NT2/D1 (cell line): ENCODE measurements around the gene CACNA1C.
A peak's percentile ranks its signal among the peaks of the same experiment; 100 is the strongest.

Experiments
- DNase-seq: peaks from one replicate; pipeline ENCODE4 v3.0.0-alpha.2; 2011; ENCODE audit warnings: low read depth, low spot score
- H3K27me3 ChIP-seq: 2 replicates; pipeline ENCODE4 v1.6.0; 2011; ENCODE audit warnings: mild to moderate bottlenecking; ENCODE audit not compliant: insufficient read length, insufficient read depth
- H3K36me3 ChIP-seq: 2 replicates; pipeline ENCODE4 v1.6.1; 2011; ENCODE audit warnings: mild to moderate bottlenecking, low read length, mixed read lengths; ENCODE audit not compliant: insufficient read depth, insufficient read length
- H3K4me1 ChIP-seq: 2 replicates; pipeline ENCODE4 v1.5.1; 2011; ENCODE audit not compliant: insufficient read depth, insufficient read length
- H3K4me3 ChIP-seq: 2 replicates; pipeline ENCODE4 v1.5.1; 2011; ENCODE audit warnings: low read depth; ENCODE audit not compliant: insufficient read length
- H3K9ac ChIP-seq: 2 replicates; pipeline ENCODE4 v1.6.0; 2011; ENCODE audit warnings: low read depth; ENCODE audit not compliant: insufficient read length
- H3K9me3 ChIP-seq: 2 replicates; pipeline ENCODE4 v1.5.1; 2011; ENCODE audit warnings: mild to moderate bottlenecking, low read length; ENCODE audit not compliant: insufficient read depth
- SUZ12 ChIP-seq: IDR thresholded peaks from 2 replicates; pipeline ENCODE4 v1.6.1; 2011; ENCODE audit not compliant: insufficient read length, insufficient read depth; ENCODE audit errors: extremely low read depth
- YY1 ChIP-seq: IDR thresholded peaks from 2 replicates; pipeline ENCODE4 v1.6.1; 2011; ENCODE audit not compliant: insufficient read length, insufficient read depth
- ZNF274 ChIP-seq: IDR thresholded peaks from 2 replicates; pipeline ENCODE4 v1.6.1; 2011; ENCODE audit warnings: mild to moderate bottlenecking, low read depth, low read length

Gene CACNA1C

GRCh38 chr12:2520722-2521246 lies 468.0 kb downstream of the CACNA1C start:
- Histone ChIP-seq H3K27me3 (peaks cover 5% of the 10 kb centered on the region), H3K4me1 (no peaks in the 10 kb centered on the region), H3K9me3 (no peaks in the 10 kb centered on the region), H3K4me3 (no peak overlapping the region), H3K36me3 (no peaks in the 10 kb centered on the region), H3K9ac (no peak overlapping the region)
- DNase-seq = no peak
- no peak for TF ChIP-seq ZNF274
- TF ChIP-seq YY1 = no peak
- TF ChIP-seq SUZ12 = no peak

- peaks cover 3% of the 10 kb centered on the region for H3K27me3 ChIP-seq
- H3K9me3 ChIP-seq = no peaks in the 10 kb centered on the region
- no peak overlapping the region for H3K9ac ChIP-seq
- H3K4me1 ChIP-seq = no peaks in the 10 kb centered on the region
- DNase-seq = no peak
- no peak overlapping the region for H3K4me3 ChIP-seq
- TF ChIP-seq YY1 (no peak), SUZ12 (no peak), ZNF274 (no peak)
- no peaks in the 10 kb centered on the region for H3K36me3 ChIP-seq
Observed at GRCh38 chr12:2523317-2523716, 470.5 kb downstream of the CACNA1C start.

GRCh38 chr12:2523844-2524243 lies 471.1 kb downstream of the CACNA1C start:
- no peak overlapping the region for H3K4me3 ChIP-seq
- no peak overlapping the region for H3K9ac ChIP-seq
- DNase-seq = no peak
- H3K4me1 ChIP-seq = no peaks in the 10 kb centered on the region
- H3K9me3 ChIP-seq = no peaks in the 10 kb centered on the region
- no peak for TF ChIP-seq ZNF274
- no peak for TF ChIP-seq YY1
- no peak for TF ChIP-seq SUZ12
- H3K27me3 ChIP-seq = peaks cover 3% of the 10 kb centered on the region
- no peaks in the 10 kb centered on the region for H3K36me3 ChIP-seq

GRCh38 chr12:2526371-2526770 lies 473.6 kb downstream of the CACNA1C start:
- DNase-seq = no peak
- H3K27me3 ChIP-seq = no peaks in the 10 kb centered on the region
- no peaks in the 10 kb centered on the region for H3K36me3 ChIP-seq
- no peak overlapping the region for H3K9ac ChIP-seq
- TF ChIP-seq YY1 (no peak), ZNF274 (no peak), SUZ12 (no peak)
- no peak overlapping the region for H3K4me3 ChIP-seq
- peaks cover under 1% of the 10 kb centered on the region for H3K4me1 ChIP-seq
- no peaks in the 10 kb centered on the region for H3K9me3 ChIP-seq

- H3K4me1 ChIP-seq = peaks cover 13% of the 10 kb centered on the region
- no peak for TF ChIP-seq SUZ12
- no peak for TF ChIP-seq YY1
- TF ChIP-seq ZNF274 = no peak
- H3K9ac ChIP-seq = no peak overlapping the region
- no peaks in the 10 kb centered on the region for H3K9me3 ChIP-seq
- no peaks in the 10 kb centered on the region for H3K36me3 ChIP-seq
- H3K27me3 ChIP-seq = no peaks in the 10 kb centered on the region
- no peak for DNase-seq
- H3K4me3 ChIP-seq = no peak overlapping the region
Observed at GRCh38 chr12:2528001-2528400, 475.2 kb downstream of the CACNA1C start.

- Histone ChIP-seq H3K36me3 (no peaks in the 10 kb centered on the region), H3K4me1 (peaks cover 14% of the 10 kb centered on the region), H3K4me3 (no peak overlapping the region), H3K9me3 (no peaks in the 10 kb centered on the region), H3K27me3 (peaks cover 10% of the 10 kb centered on the region), H3K9ac (no peak overlapping the region)
- TF ChIP-seq ZNF274 (no peak), SUZ12 (no peak), YY1 (no peak)
- no peak for DNase-seq
Observed at GRCh38 chr12:2529807-2530206, 477.0 kb downstream of the CACNA1C start.

GRCh38 chr12:2531371-2531770 lies 478.6 kb downstream of the CACNA1C start:
- Histone ChIP-seq H3K9me3 (no peaks in the 10 kb centered on the region), H3K4me1 (peaks cover 18% of the 10 kb centered on the region), H3K36me3 (no peaks in the 10 kb centered on the region), H3K27me3 (peaks cover 10% of the 10 kb centered on the region), H3K4me3 (no peak overlapping the region), H3K9ac (no peak overlapping the region)
- peak; percentile 76 for DNase-seq
- TF ChIP-seq ZNF274 (no peak), SUZ12 (no peak), YY1 (no peak)

GRCh38 chr12:2533036-2533435 lies 480.2 kb downstream of the CACNA1C start:
- H3K4me3 ChIP-seq = no peak overlapping the region
- TF ChIP-seq ZNF274 (no peak), YY1 (no peak), SUZ12 (no peak)
- no peak overlapping the region for H3K9ac ChIP-seq
- H3K36me3 ChIP-seq = no peaks in the 10 kb centered on the region
- peaks cover 18% of the 10 kb centered on the region for H3K4me1 ChIP-seq
- no peak for DNase-seq
- peaks cover 10% of the 10 kb centered on the region for H3K27me3 ChIP-seq
- H3K9me3 ChIP-seq = no peaks in the 10 kb centered on the region
